Measurements from ENCODE around the gene PSMB8.
"Not testable (repeated sequence)": the region's sequence is repeated elsewhere in the genome, so short reads cannot be mapped to it uniquely, and the experiment has no call there.

Gene PSMB8

DNA sequence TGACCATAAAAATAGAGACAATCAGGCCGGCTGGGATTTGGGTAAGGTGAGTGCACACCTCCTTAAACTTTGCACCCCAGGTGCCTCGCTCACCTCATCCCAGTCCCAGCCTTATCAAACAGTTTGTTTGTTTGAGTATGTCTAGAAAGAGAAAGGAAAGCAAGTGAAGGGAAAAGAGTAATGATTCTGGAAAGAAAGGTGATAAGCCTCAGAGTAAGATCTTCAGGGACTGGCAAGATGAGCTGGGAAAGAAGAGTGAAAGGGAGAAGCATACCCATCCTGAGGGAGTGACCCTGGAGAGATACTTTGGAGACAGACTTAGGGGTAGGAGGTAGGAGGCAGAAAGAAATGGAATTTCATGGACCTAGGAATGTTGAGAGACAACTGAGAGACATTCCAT, 7.0 kb downstream of the PSMB8 start:
- no peak for DNase-seq (ENCODE audit: low read depth)

DNA sequence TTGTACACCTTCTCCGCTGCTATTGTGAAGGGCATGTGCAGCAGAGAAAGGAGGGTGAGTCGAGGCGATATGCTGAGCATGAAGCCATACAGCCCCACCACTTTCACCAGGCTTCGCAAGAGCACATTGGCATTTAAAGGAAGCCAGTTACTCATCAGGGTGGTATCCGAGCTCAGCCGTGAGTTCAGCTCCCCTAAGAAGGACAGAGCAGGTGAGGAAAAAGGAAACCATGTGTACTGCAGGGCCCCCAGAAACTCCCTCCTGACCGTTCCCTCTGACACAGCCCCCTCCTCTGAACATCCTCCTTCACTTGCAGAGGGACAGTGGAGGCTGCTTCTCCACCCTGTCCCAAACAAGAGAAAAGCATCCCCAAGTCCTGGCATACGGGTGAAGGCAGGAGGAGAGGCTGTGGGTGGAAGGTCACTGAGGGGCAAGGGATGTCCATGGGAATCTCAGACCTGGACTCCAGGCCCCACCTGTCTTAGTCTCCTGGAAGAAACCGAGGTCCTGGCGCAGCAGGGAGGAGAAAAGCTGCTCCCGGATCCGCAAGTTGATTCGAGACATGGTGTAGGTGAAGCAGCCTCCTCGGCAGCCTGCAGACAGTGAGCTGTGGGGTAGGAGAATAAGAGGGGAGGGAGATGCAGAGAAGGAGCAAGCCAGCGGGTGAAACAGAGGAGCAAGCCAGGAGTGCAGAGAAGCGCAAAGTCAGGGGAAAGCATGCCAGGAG, 8.5 kb downstream of the PSMB8 start:
- no peak for DNase-seq (ENCODE audit: low read depth)

DNA sequence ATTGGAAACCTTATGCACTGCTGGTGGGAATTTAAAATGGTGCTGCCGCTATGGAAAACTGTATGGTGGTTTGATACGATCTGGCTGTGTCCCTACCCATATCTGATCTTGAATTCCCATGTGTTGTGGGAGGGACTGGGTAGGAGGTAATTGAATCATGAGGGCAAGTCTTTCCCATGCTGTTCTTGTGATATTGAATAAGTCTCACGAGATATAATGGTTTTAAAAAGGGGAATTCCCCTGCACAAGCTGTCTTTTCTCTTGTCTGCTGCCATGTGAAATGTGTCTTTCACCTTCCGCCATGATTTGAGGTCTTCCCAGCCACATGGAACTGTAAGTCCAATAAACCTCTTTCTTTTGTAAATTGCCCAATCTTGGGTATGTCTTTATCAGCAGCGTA, 10.2 kb downstream of the PSMB8 start:
- no peak for DNase-seq (ENCODE audit: low read depth)

DNA sequence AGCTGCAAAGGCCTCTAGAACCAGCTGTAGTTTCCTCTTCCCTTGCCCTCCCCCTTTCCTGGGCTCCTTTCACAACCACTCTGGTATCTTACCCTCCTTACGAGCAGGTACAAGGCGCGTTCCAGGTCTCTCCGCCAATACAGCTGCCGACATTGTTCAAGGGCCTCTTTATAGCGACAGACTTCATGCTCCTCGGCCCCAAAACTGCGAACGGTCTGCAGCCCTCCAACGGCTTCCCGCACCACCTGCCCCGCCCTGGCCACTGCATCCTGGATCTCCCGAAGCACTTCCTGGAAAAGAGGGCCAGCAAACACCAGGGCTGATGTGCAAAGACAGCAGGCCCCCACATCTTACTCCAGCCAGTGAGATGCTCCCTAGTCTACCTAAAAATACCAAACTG, 11.3 kb downstream of the PSMB8 start:
- no peak for DNase-seq (ENCODE audit: low read depth)

DNA sequence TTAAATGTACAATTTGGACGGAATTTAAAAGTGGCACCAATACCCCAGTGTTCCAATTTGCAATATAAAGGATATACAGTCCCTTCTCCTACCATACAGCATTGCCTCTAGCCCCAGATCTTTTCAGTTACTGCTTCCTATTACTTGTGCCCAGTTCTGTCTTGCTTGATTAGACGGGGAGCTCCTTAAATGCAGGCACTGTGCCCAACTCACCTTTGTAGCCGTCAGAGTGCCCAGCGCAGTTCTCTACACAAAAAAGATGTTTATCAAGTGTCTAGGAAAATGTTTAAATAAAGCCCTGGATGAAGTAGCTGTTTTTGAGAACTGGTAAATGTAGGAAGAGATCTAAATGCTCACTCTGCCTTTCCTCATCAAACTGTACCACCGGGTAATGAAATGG, 12.9 kb downstream of the PSMB8 start:
- no peak for DNase-seq (ENCODE audit: low read depth)

DNA sequence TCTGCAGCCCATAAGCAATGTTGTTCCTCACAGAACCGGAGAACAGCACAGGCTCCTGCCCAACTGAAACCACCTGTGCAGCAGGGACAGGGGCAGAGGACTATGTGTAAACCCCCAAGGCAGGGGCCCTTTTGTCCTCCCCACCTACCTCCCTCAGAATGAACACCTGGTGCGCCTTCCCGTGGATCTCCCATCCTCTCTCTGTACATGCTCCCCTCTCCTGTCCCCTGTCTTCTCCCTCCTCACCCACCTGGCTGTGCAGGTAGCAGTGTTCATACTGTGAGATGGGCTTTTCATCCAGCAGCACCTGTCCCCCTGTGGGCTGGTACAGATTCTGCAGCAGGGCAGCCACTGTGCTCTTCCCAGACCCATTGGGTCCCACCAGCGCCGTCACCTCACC, 13.8 kb downstream of the PSMB8 start:
- DNase-seq (ENCODE audit: low read depth): no peak

DNA sequence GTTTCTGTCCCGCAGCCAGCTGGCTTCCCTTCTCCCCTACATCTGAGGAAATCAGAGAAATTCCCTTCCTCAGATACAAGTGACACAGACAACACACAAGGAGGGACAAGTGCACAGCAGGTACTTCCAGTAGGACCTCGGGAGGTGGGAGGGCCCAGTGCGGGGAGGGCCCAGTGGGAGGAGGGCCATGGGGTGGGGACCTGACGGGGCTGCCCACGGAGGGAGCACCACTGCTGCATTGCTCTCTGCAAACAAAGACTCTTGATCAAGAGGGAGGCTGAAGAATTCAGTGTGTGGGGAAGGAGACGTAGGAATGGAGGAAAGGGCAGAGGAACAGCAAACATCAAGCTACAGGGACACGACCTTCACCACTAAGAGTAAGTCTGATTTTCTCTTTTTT, 14.4 kb downstream of the PSMB8 start:
- DNase-seq (ENCODE audit: low read depth): no peak

DNA sequence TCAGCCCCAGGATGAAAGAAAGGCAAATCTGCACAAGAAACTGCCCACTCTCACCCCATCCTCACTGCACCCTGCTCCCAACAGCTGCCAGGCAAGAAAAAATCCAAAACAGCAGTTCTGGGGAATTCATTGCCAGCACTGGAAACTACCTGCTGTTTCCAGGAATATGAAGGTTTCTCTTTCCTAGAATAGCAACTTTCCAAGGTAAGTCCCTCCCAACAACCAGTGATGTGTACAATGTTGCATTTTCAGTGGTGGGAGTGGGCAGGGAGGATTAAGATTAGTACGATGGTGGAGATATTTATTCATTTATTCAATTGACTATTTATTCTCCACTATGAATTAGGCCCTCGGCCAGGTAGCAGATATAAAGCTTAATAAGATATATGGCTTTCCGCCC, 16.8 kb downstream of the PSMB8 start:
- DNase-seq (ENCODE audit: low read depth): no peak

DNA sequence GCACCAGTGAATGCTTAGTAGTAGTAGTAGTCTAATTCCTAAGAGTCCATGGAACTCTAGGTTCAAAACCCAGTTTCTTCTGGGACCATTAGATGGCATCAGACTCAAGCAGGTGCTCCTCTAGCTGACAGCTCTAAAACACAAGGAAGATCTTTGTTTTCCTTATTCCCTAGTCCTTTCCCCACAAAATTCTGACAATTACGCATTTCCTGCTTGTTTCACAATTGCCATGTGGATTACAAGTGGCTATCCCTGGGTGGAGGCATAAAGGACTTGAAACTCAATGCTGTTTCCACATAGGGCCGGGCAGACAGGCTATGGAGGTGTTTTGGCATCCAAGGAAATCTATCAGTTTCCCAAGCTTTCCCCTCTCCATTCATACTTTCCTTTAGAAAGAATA, 17.9 kb downstream of the PSMB8 start:
- DNase-seq (ENCODE audit: low read depth): no peak

DNA sequence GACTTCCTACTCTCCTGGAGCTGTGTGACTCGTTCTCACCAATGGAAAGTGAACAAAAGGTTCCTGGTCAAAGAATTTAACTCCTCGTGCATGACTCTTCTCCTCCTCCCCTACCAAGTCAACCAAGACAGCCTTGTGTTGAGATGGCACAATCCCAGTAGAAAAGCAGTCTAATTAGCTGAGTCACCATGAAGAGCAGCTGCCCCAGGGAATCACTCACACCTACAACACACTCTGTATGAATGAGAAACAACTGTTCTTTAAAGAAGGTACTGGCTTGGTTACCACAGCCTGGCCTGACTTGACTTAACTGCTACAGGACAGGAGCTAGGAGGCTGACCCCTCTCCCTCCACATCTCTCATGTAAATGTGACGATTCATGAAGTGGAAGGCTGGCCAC, 24.1 kb downstream of the PSMB8 start:
- no peak for DNase-seq (ENCODE audit: low read depth)

DNA sequence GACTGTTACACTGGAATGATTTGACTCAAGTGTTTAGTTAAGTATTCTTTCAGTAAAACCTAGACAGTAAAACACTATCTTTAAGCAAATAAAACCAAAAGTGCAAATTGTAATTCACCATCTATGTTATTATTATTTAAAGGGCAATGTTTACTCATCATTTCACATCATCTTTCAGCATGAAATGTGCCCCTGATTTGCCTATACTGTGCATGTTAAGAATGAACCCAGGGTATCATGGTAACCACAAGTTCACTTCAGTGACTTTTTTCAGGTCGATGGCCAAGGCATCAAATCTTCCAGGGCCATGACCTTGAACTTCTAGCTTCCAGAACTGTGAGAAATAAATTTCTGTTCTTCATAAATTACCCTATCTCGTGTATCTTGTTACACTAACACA, 25.0 kb downstream of the PSMB8 start:
- DNase-seq (ENCODE audit: low read depth): no peak

DNA sequence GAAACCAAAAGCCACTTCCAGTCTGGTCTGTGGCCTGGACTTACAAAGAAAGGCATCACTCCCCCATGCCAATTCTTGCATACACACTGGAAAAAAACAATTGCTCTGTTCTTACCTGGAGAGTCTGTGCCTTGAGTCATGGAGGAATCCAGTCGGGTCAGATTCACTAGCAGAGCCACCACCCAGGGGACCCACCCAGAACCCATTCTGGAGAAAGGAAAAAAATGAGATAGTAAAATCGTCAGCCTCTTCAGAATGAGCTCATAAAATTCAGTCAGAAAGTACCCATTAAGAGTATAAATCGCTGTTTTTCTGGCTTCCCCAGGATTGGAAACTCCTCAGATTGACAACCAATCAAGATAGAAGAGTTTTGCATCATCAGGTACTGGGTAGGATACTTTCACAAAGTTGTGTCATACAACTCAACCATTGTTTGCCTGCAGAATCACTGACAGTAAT, 27.1 kb downstream of the PSMB8 start, which contains the start of gene HLA-DOB:
Gene HLA-DOB, minus strand, starts transcription at position 257 of the 459 bp plus-strand sequence. Its CDS starts 51 bp downstream, at position 206.
- DNase-seq (ENCODE audit: low read depth): no peak

DNA sequence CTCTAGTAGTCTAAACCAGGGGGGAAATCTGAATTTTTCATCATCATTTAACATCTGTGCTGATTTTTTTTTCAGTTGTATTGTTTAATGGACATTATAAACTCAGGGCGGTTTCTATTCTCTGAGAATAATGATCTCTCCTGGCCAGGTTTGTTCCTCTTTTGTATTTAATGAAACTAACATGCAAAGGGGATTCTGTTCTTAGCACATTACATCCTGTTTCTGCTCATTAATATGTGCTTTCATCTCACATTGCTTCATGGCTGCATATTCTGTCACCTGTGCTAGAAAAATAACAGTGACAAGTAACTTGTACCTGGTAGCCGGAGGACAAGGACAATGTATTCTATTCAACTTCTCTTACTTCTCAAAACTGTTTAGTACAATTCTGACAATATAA, 27.9 kb downstream of the PSMB8 start:
- no peak for DNase-seq (ENCODE audit: low read depth)

DNA sequence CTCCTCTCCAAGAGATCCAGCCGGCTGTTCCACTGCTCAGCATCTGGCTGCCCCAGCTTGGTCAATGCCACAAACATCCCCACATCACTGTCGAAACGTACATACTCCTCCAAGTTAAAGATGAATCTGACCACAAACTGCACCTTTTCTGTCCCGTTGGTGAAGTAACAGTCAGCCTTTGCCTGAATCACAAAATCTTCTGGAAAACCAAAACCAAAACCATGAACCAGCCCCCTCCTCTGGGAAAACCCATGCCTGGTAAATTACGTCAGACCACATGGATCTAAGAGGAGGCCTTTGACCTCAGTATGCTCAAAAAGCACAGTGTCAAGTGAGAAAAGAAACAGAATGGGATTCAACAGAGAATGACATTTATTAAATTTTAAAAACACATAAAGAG, 28.7 kb downstream of the PSMB8 start:
- DNase-seq (ENCODE audit: low read depth): no peak

DNA sequence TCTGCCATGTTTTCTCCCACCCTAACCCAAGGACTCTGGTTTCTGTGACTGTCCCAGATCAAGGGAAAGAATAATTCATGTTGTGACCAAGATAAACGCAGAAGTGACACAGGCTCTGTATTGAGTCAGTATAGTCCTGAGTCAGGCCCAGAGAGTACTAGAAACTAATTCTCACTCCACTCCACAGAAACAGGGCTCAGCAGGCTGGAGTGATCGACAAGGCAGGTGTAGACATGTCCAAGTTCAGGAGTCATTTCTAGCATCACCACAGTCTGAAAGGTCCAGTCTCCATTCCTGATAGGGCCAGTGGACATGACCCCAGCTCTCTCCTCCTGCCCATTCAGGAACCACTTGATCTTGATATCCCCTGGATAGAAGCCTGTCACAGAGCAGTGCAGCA, 29.7 kb downstream of the PSMB8 start:
- DNase-seq (ENCODE audit: low read depth): no peak

DNA sequence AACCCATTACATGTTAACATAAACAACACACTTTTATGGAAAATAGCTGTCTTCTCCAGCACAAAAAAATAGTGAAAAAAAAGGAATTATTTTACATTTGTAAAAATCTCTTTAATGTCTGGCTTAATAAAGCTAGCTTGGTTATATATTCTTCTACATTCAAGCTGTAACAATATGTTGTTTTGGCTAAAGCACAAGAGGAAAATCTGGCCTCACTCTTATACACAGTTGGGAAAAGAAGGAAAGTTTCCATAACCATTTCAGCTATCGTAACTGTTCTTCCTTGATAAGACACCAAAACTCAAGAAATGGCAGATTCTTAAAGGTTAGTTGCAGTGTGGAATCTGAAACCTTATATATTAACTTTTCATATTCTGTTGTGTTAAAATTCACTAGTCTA, 34.7 kb downstream of the PSMB8 start:
- DNase-seq (ENCODE audit: low read depth): no peak

DNA sequence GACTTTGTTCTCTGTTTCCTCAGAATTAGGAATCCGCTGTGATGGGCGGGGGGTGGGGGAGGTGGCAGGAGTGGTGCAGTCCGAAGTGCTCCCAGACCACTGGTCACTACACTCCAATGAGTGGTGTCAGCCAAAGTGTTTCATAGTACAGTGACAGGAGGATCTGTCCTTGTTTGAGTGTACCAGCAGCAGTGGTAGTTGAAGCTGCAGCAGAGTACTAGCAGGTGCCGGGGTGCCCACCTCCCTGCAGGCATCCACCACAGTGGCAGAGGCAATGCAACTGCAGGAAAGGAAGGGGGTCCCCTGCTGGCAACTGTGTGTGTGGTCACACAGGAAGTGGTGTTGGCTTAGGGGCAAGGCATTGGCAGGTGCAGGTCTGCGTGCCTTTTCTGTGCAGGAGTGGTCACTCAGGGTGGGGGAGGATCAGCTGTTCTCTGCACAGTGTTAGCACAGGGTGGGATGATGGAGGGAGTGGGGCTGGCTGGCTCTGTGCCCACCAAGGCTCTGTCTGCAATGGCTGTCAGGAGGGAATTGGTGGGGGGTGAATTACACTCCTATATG, 36.7 kb downstream of the PSMB8 start:
- no peak for DNase-seq (ENCODE audit: low read depth)

DNA sequence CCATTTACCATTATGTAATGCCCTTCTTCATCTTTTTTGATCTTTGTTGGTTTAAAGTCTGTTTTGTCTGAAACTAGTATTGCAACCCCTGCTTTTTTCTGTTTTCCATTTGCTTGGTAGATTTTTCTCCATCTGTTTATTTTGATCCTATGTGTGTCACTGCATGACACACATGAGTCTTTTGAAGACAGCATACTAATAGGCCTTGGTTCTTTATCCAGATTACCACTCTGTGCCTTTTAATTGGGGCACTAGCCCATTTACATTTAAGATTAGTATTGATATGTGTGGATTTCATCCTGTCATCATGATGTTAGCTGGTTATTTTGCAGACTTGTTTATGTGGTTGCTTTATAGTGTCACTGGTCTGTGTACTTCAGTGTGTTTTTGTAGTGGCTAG, 38.4 kb downstream of the PSMB8 start:
- DNase-seq (ENCODE audit: low read depth): not testable (repeated sequence)

DNA sequence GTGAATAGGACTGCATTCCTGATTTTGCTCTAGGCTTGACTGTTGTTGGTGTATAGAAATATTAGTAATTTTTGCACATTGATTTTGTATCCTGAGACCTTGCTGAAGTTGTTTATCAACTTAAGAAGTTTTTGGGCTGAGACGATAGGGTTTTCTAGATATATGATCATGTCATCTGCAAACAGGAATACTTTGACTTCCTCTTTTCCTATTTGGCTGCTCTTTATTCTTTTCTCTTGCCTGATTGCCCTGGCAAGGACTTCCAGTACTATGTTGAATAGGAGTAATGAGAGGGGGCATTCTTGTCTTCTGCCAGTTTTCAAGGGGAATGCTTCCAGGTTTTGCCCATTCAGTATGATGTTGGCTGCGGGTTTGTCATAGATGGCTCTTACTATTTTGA, 40.4 kb downstream of the PSMB8 start:
- no peak for DNase-seq (ENCODE audit: low read depth)

DNA sequence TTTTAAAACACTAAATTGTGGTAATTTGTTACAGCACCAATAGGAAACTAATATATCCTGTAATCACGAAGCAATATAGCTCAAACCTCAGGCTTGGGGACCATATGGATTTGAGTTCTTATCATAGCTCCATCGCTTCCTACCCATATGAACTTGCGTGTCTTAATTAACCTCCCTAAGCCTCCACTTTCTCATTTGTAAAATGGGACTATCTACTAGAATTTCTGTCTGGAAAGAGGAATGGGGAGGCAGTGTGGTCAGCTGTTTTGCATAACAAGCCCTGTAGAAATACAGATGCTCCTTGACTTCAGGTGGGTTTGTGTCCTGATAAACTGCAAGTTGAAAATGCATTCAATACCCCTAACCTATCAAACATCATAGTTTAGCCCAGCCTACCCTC, 44.1 kb downstream of the PSMB8 start:
- no peak for DNase-seq (ENCODE audit: low read depth)

DNA sequence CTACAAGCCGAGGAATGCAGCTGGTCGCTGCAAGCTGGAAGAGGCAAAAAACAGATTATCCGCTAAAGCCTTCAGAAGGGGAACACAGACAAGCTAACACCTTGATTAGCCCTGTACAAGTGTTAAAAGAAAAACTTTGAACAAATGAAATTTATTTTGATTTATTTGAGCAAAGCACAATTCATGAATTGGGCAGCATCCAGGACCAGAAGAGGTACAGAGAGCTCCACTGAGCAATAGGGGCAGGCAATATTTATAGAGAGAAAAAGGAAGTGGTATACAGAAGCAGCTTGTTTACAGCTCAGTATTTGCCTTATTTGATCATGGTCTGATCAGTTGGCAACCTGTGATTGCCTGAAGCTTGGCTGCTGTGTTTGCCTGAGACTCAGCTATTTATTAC, 44.7 kb downstream of the PSMB8 start:
- DNase-seq (ENCODE audit: low read depth): no peak

DNA sequence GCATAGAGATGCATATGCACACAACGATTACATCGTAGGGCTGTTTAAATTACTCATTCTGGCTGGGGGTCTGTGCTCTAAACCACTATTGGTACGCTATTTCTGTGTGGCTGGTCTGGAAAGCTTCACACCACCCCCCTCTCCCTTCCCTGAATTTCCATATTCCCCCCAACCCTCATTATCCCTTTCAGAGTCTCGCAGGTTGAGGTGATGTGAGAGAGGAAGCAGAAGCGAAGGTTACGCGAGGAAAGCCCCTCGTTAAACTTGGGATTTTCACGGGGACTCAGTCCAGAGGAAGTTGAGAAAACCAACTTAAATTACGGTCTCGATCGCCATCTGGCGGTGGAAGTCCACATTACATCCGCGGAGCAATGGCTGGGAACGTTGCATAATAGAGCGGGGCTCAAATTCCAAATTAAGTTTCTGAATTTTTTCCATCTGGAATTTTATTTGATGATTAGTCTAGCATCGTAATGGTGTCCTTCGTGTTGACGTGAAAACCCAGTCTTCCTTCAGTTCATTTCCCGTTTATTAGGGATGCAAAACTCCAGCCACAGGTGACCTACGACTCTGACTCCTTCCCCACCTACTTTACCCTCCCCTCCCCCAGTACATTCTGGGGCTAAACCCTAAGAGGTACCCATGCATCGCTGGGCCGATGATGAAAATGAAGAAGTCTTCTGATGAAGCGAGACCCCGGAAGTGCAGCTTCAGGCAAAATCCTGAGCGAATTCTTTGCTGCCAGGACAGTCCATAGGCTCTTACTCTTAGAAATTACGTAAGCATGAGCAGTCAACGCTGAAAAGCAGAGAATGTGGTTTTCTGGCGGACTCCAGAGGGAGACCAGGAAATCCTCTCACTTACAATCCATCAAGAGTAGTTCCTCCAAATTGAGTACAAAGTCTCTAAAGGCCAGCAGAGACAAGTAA, 46.7 kb downstream of the PSMB8 start:
- peak; percentile 75 for DNase-seq (ENCODE audit: low read depth)

DNA sequence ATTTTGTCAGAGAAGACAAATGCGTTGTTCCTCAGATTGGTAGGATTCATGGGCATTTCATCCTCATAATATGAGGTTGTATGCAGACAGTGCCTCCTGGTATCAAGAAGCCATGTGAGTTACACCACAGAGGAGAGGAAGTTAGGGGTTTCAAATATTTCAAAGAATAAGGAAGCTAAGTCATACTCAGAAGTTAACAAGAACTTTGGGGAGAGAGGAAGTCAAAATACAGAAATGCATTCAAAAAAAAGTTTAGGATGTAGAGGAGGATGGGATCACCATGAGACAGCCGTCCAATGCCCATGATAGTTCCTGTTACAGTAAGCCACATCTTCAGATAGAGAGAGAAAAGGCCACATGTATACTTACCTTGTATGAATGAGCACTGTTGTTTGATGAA, 49.3 kb downstream of the PSMB8 start:
- DNase-seq (ENCODE audit: low read depth): no peak

All from activated T-cell treated with anti-CD3 and anti-CD28 coated beads for 1 hour (primary cell).